ENCODE data around the gene ISCA2. TPM values are rescaled to one million over a fixed set of nuclear protein-coding genes. Genes with fewer than 3 reads are reported as not detected.

The ISCA2 gene
- polyA plus RNA-seq, 3 donors, result 39.4 to 43.0 (median 42.7) TPM

DNA sequence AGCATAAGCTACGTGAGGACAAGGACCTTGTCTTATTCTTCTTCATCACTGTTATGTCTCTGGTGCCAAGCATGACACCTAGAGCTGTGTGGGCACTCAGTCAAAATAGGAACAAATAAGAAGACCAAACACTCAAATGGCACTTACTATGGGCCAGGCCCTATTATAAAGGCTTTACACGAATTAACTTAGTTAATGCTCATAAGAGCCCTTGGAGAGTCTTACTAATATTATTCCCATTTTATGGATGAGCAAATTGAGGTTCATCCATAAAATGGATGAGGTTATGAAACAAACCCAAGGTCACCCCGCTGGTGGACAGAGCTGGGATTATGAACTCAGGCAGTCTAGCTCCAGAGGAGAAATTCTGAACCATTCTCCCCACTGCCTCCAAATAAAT lies 47.7 kb downstream of the ISCA2 start:
- DNase-seq (ENCODE audit: extremely low read depth in 1 of 11, low read depth in 9 of 11, low spot score in 4 of 11), result no peak

DNA sequence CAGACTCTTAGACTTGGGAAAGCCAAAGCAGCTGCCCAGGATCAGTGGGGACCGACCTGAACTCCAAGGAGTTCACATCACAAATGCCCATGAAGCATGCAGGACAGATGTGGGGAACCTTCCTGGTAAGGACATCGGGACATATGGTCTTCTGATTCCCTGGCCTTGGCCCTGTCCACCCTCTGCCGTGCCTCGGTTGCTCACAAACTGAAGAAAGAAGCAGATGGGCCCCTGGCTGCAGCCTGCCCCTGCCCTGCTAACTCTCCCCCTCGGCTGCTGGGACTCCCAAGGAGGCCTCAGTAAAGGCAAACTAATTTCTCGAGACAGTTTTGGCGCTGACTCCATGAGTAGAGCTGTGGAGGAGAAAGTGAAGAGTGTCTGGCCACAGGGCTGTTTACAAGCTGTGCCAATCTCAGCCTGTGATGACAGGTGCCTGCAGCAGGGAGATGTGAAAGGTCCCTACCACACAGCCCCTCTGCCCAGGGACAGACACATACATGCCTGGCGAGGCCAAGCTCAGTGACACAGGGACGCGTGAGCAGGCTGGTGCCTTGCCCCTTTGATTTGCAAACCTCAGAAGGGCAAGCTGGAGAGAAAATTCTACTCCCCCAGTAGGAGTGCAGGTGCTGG lies 48.6 kb downstream of the ISCA2 start:
- DNase-seq (ENCODE audit: extremely low read depth in 1 of 11, low read depth in 9 of 11, low spot score in 4 of 11), result no peak

DNA sequence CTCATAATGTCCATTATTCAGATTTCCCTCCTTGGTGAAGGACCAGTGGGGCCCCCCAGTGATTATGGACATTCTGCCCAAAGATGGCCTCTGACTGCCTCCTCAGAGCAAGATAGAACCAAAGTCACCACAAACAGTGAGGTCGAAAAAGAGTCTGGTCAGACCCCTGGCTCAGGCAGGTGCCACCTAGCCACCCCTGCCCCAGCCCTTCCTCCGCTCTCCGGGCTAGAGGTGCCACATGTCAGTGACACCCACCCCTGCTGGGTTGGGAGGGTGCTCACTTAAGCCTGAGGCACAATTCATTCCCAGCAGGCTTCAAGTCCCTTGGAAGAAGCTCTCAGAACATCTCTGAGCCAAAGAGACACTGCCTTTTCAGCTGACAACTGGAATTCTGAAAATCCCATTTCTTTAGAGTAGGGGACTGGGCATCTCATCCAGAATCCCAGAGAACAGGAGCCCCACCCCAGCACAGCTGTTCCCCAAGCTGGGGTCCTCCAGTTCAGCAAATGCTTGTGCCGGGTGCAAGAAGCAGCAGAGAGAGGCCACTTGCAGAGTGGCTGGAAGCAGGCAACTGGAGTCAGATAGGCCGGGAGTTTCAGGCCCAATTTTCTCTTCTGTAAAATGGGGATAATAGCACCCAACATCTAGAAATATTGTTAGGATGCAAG lies 50.3 kb downstream of the ISCA2 start:
- DNase-seq (ENCODE audit: extremely low read depth in 1 of 11, low read depth in 9 of 11, low spot score in 4 of 11), result no peak

DNA sequence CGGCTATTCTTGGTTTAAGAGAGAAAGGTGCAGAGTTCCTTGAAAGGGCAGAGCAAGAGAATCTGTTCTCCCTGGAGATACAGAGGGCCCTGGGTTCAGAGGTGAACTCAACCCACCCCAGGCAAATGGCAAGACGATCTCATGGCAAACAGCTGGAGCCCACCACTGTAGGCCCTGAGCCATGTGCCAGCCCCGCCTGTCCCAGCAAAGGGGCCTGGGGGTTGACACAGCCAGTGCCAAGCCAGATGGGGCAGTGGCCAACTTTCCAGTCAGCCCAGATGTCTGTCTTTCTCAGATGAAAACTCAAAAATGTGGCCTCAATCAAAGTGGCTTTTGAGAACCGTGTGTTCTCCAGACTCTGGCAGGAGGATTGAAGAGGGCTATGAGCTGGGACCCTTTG lies 51.8 kb downstream of the ISCA2 start:
- no peak for DNase-seq (ENCODE audit: extremely low read depth in 1 of 11, low read depth in 9 of 11, low spot score in 4 of 11)

DNA sequence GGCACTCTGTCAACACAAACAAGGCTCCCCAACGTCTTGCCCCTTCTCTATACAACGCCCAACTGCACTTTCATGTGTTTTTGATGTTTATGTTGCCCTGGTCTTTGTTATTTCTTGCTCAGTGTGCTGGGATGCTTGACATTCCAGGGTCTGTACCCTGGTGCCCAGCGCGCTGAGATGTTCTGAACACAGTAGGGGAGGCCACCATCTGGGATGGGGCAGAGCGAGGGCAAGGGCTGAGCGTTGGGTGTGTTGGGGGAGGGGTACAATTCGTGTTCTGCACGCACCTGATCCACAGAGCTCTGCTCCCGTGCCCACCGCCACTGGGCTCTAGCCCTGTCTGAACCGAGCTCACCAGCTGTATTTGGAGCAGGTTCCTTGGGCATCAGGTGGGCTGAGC lies 52.9 kb downstream of the ISCA2 start:
- no peak for DNase-seq (ENCODE audit: extremely low read depth in 1 of 11, low read depth in 9 of 11, low spot score in 4 of 11)

Other genes with a start within 250 kb of the ISCA2 start
- 100 to 1,000 TPM; 104 to 162 (median 116) TPM for gene ABCD4, start 190.8 kb upstream of the ISCA2 start, polyA plus RNA-seq (ENCODE audit: insufficient read length in 3 of 3)
- gene VRTN, start 145.3 kb upstream of the ISCA2 start, polyA plus RNA-seq (ENCODE audit: insufficient read length in 3 of 3), result not detected
- under 1 TPM; 0.19 to 0.33 (median 0.19) TPM for gene SYNDIG1L, start 67.6 kb upstream of the ISCA2 start, polyA plus RNA-seq (ENCODE audit: insufficient read length in 3 of 3)
- 100 to 1,000 TPM; 305 to 328 (median 320) TPM for gene NPC2, start 460 bp upstream of the ISCA2 start, polyA plus RNA-seq (ENCODE audit: insufficient read length in 3 of 3)
- 1 to 10 TPM; 2.5 to 6.0 (median 3.2) TPM for gene LTBP2, start 118.5 kb downstream of the ISCA2 start, polyA plus RNA-seq (ENCODE audit: insufficient read length in 3 of 3)
- gene AREL1, start 219.3 kb downstream of the ISCA2 start, polyA plus RNA-seq (ENCODE audit: insufficient read length in 3 of 3), result 10 to 100 TPM; 33.3 to 35.1 (median 33.4) TPM
- 10 to 100 TPM; 55.7 to 67.7 (median 56.2) TPM for gene FCF1, start 219.4 kb downstream of the ISCA2 start, polyA plus RNA-seq (ENCODE audit: insufficient read length in 3 of 3)